Measurements from ENCODE around the gene ANO8. TPM values are rescaled to one million over a fixed set of nuclear protein-coding genes. Genes with fewer than 3 reads are reported as not detected.

ANO8 gene
- total and polyA plus RNA-seq, 2 donors (not counting 3 experiments of a cell fraction or from before 2014, with no cell fraction given), result 3.5 to 6.8 TPM

DNA sequence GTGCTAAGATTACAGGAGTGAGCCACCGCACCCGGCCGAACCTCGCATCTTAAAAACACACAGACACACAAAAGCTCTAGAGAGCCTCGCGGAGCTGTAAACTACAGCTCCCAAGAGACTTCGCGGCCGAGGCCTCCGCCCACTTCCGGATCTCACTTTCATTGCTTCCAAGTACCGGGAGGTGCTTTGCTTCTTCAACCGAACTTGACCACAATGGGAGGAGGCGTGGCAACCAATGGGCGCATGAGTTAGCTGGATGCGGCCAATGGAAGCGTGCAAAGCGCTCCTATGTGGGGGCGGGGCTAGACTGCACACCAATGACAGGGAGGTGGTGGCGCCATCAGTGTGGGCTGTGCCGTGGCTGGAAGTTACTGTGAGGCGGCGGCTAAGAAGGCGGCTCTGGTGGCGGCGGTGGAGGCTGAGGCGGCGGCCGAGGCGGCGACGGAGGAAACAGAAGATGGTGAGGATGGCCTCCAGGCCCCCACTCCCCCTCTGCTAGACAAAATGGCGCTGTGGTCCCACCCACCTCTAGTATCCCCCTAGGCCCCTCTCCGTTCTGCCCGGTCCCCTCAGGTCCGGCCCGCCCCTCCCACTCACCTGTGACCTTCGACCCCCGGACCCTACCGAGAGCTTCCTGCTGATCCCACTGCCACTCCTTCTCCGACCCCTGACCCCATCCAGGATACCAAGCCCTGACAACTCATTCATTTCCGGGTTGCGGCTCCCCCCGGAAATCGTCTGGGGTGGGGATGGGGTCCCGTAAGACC lies 25.3 kb downstream of the ANO8 start, which contains the start of gene DDA1:
DDA1 (plus strand) TSS at position 366 of the 767 bp plus-strand sequence; CDS start at position 458, 92 bp downstream.
- peak; percentile 100 for FAIRE-seq
- Histone ChIP-seq H3K36me3 (ENCODE audit: control insufficient read depth in 2 of 2, extremely low read depth in 1 of 2, insufficient read depth in 2 of 2, low read length in 2 of 2) (peaks cover 4 to 12% of the 10 kb centered on the region in 2 experiments), H3K4me3 (replicated peaks in 1 of 3; ENCODE audit: insufficient read depth in 1 of 3, low read depth in 1 of 3, low read length in 3 of 3) (peak within 1 kb of the TSS; percentile 79 to 97 (median 90)), H3K9me3 (replicated peaks; ENCODE audit: control insufficient read depth, insufficient read depth, low read length) (no peaks in the 10 kb centered on the region), H2AFZ (ENCODE audit: low read depth, low read length) (peak within 1 kb of the TSS; percentile 75), H3K79me2 (ENCODE audit: control insufficient read depth, insufficient read depth, low read length) (peaks cover 34% of the 10 kb centered on the region), H4K20me1 (replicated peaks; ENCODE audit: control insufficient read depth, extremely low read depth, insufficient read depth, low read length) (no peaks in the 10 kb centered on the region), H3K4me1 (ENCODE audit: control insufficient read depth, extremely low read depth, insufficient read depth, low read length) (peaks cover 15% of the 10 kb centered on the region), H3K9me1 (replicated peaks; ENCODE audit: control insufficient read depth, extremely low read depth, insufficient read depth, low read length) (no peaks in the 10 kb centered on the region), H3K27me3 (ENCODE audit: control insufficient read depth in 2 of 2, insufficient read depth in 2 of 2, low read length in 2 of 2) (no peaks in the 10 kb centered on the region), H3K4me2 (ENCODE audit: insufficient read depth, low read length) (peak within 1 kb of the TSS; percentile 92), H3K27ac (ENCODE audit: insufficient read depth, low read depth, low read length) (peak within 1 kb of the TSS; percentile 69), H3K9ac (replicated peaks; ENCODE audit: extremely low read depth, insufficient read depth, low read length) (peak within 1 kb of the TSS; percentile 90)
- DNase-seq (ENCODE audit: low read depth, low spot score), result peak; percentile 100
- intact Hi-C loops (cut with micrococcal nuclease), result no loop called here
- ChIA-PET CTCF (interaction anchor here (0.6 to 2.1 kb wide), 7 partner anchors 15 to 110 kb away, joined by 3 to 11 read pairs (median 4); partner anchors contain the start of genes ANKLE1 and MVB12A), POLR2A (interaction anchor here (0.6 to 1.1 kb wide), 4 partner anchors 17 to 389 kb away, joined by 3 to 13 read pairs (median 8); no protein-coding TSS in a partner anchor)
- TF ChIP-seq MYC (IDR thresholded peaks at IDR 0.05; ENCODE audit: low read depth, low read length) (no peak), FOS (IDR thresholded peaks at IDR 0.05; ENCODE audit: borderline replicate concordance, insufficient read depth, low read length) (no peak), EZH2 (IDR thresholded peaks at IDR 0.05; ENCODE audit: borderline replicate concordance, low read depth, low read length, severe bottlenecking) (no peak), JUN (IDR thresholded peaks at IDR 0.05; ENCODE audit: borderline replicate concordance, insufficient read depth, insufficient read length, low read depth) (no peak), POLR2A (IDR thresholded peaks at IDR 0.05; ENCODE audit: low read depth, low read length) (peak; percentile 84), GATA2 (IDR thresholded peaks at IDR 0.05; ENCODE audit: insufficient read depth, insufficient read length, low read depth, low read length) (no peak), POLR2AphosphoS5 (IDR thresholded peaks at IDR 0.05; ENCODE audit: insufficient read depth, low read depth, low read length) (peak; percentile 77)
- TF ChIP-seq, protein P1, sequence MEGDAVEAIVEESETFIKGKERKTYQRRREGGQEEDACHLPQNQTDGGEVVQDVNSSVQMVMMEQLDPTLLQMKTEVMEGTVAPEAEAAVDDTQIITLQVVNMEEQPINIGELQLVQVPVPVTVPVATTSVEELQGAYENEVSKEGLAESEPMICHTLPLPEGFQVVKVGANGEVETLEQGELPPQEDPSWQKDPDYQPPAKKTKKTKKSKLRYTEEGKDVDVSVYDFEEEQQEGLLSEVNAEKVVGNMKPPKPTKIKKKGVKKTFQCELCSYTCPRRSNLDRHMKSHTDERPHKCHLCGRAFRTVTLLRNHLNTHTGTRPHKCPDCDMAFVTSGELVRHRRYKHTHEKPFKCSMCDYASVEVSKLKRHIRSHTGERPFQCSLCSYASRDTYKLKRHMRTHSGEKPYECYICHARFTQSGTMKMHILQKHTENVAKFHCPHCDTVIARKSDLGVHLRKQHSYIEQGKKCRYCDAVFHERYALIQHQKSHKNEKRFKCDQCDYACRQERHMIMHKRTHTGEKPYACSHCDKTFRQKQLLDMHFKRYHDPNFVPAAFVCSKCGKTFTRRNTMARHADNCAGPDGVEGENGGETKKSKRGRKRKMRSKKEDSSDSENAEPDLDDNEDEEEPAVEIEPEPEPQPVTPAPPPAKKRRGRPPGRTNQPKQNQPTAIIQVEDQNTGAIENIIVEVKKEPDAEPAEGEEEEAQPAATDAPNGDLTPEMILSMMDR (IDR thresholded peaks at IDR 0.05; ENCODE audit: extremely low read depth in 1 of 2, insufficient read depth in 1 of 2, low read depth in 1 of 2, low read length in 2 of 2), result no peak
- TF ChIP-seq, protein P2, sequence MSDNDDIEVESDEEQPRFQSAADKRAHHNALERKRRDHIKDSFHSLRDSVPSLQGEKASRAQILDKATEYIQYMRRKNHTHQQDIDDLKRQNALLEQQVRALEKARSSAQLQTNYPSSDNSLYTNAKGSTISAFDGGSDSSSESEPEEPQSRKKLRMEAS (IDR thresholded peaks at IDR 0.05; ENCODE audit: insufficient read depth, insufficient read length), result no peak
- BruUV-seq (replicated peaks), result TSS peak; percentile 50
- dilution Hi-C loops (cut with MboI; ENCODE audit: extremely low pct_ligation_motif_present, low sequenced_read_pairs), result no loop called here

Data from endothelial cell of umbilical vein (primary cell).